Fibroblast of lung (primary cell): Measurements from ENCODE around the gene STK26. TPM values are rescaled to one million over a fixed set of nuclear protein-coding genes. Genes with fewer than 3 reads are reported as not detected.
"Not testable (repeated sequence)": the region's sequence is repeated elsewhere in the genome, so short reads cannot be mapped to it uniquely, and the experiment has no call there.

Experiments used
- DNase-seq, 2 donors: peaks; one replicate each; pipeline versions ENCODE4 v3.0.0 to v3.0.0-alpha.2; 2010; ENCODE audit warnings: low read depth in 2 of 2
- H2AFZ ChIP-seq: 2 replicates; pipeline ENCODE4 v1.5.1; 2012; ENCODE audit warnings: low read length, control low read depth, inconsistent platforms
- H3K27ac ChIP-seq: 2 replicates; pipeline ENCODE4 v1.5.1; 2011; ENCODE audit warnings: low read length, control low read depth; ENCODE audit not compliant: insufficient read depth
- H3K27me3 ChIP-seq: 2 replicates; pipeline ENCODE4 v1.5.1; 2011; ENCODE audit warnings: mild to moderate bottlenecking, low read length; ENCODE audit not compliant: control insufficient read depth, insufficient read depth
- H3K36me3 ChIP-seq: 2 replicates; pipeline ENCODE4 v1.5.1; 2011; ENCODE audit warnings: low read length; ENCODE audit not compliant: control insufficient read depth, insufficient read depth
- H3K4me1 ChIP-seq: 2 replicates; pipeline ENCODE4 v1.5.1; 2011; ENCODE audit warnings: low read length; ENCODE audit not compliant: control insufficient read depth, insufficient read depth; ENCODE audit errors: extremely low read depth
- H3K4me2 ChIP-seq: 2 replicates; pipeline ENCODE4 v1.5.1; 2011; ENCODE audit warnings: low read length, control low read depth; ENCODE audit not compliant: insufficient read depth; ENCODE audit errors: extremely low read depth
- H3K4me3 ChIP-seq, 4 experiments: fragments of 200-600 bp in 1 of 4; sonication (generic) in 1 of 4; replicated peaks in 1 of 4; 2 replicates each; pipeline ENCODE4 v1.5.1; 2011 to 2016; ENCODE audit warnings: low read length in 4 of 4, low read depth in 3 of 4, mild to moderate bottlenecking in 3 of 4, control low read depth in 2 of 4, inconsistent platforms in 1 of 4, mixed read lengths in 1 of 4; ENCODE audit not compliant: insufficient read depth in 1 of 4; ENCODE audit errors: control extremely low read depth in 1 of 4
- H3K79me2 ChIP-seq: 2 replicates; pipeline ENCODE4 v1.5.1; 2012; ENCODE audit warnings: mild to moderate bottlenecking, low read length, inconsistent platforms; ENCODE audit not compliant: control insufficient read depth, insufficient read depth
- H3K9ac ChIP-seq: 2 replicates; pipeline ENCODE4 v1.5.1; 2011; ENCODE audit warnings: mild to moderate bottlenecking, low read length, control low read depth; ENCODE audit not compliant: insufficient read depth
- H3K9me3 ChIP-seq: 2 replicates; pipeline ENCODE4 v1.5.1; 2012; ENCODE audit warnings: low read depth, low read length; ENCODE audit not compliant: control insufficient read depth, insufficient read depth
- H4K20me1 ChIP-seq: 2 replicates; pipeline ENCODE4 v1.5.1; 2011; ENCODE audit warnings: low read length; ENCODE audit not compliant: control insufficient read depth, insufficient read depth; ENCODE audit errors: extremely low read depth
- CTCF ChIP-seq, 2 donors: IDR thresholded peaks in 1 of 2; conservative IDR thresholded peaks in 1 of 2; 1 replicate in 1 of 2; 2 replicates in 1 of 2; pipeline ENCODE4 v1.5.1; 2011 to 2012; ENCODE audit warnings: low read length in 2 of 2, control low read depth in 1 of 2, inconsistent platforms in 1 of 2, low read depth in 1 of 2, mild to moderate bottlenecking in 1 of 2
- EZH2 ChIP-seq: IDR thresholded peaks from 2 replicates; pipeline ENCODE4 v1.5.1; 2012; ENCODE audit warnings: low read length, control low read depth, mild to moderate bottlenecking; ENCODE audit errors: missing control alignments
- polyA plus RNA-seq, 2 donors: library from polyadenylated mRNA; depleted of rRNA in 1 of 2; stranded (reverse) in 1 of 2; unstranded in 1 of 2; fragments of >200 nt; gene quantifications; 2 replicates each; pipeline ENCODE4 v1.2.1, GENCODE V29; 2011 to 2012; ENCODE audit warnings: missing spikeins in 1 of 2
- total RNA-seq: library from RNA; depleted of rRNA; stranded (reverse); fragments of >200 nt; gene quantifications from 2 replicates; pipeline ENCODE4 v1.2.1, GENCODE V29; 2014

The STK26 gene
- total and polyA plus RNA-seq, 2 donors (not counting 1 experiment from before 2014, with no cell fraction given) = 2.0 to 2.2 TPM

DNA sequence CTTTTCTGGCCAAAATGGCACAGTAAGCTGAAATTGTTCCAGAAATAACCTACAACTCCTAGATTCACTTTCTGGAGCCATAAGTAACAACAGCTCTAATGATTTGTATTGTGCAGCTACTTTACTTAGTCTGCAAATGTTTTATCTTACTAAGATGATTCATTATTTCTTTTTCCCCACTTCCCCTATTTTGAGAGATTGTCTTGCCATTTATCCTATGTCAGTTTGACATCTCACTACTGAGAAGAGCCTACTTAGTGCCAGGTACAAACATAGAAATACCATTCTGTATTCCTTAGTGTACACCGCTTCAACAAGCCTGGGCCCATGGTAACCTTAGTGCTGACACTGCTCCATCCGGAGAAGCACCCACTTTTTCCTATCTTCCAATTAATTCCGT is 13.8 kb upstream of the STK26 start:
- H3K27ac ChIP-seq = no peak overlapping the region
- DNase-seq = no peak
- TF ChIP-seq CTCF (conservative IDR thresholded peaks at IDR 0.05 in 1 of 2, IDR thresholded peaks at IDR 0.05 in 1 of 2; ENCODE audit: low read depth in 1 of 2, low read length in 2 of 2) (no peak), EZH2 (no peak)
- H3K9me3 ChIP-seq = no peaks in the 10 kb centered on the region
- H3K4me2 ChIP-seq = no peak overlapping the region
- H3K9ac ChIP-seq = no peak overlapping the region
- no peaks in the 10 kb centered on the region for H3K79me2 ChIP-seq
- H3K4me3 ChIP-seq = no peak overlapping the region
- H4K20me1 ChIP-seq = no peaks in the 10 kb centered on the region
- no peaks in the 10 kb centered on the region for H3K27me3 ChIP-seq
- no peaks in the 10 kb centered on the region for H3K4me1 ChIP-seq
- H3K36me3 ChIP-seq = no peaks in the 10 kb centered on the region
- H2AFZ ChIP-seq = no peak overlapping the region

DNA sequence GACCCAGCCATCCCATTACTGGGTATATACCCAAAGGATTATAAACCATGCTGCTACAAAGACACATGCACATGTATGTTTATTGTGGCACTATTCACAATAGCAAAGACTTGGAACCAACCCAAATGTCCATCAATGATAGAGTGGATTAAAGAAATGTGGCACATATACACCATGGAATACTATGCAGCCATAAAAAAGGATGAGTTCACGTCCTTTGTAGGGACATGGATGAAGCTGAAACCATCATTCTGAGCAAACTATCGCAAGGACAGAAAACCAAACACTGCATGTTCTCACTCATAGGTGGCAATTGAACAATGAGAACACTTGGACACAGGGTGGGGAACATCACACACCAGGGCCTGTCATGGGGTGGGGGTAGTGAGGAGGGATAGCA is 12.9 kb upstream of the STK26 start:
- H3K9me3 ChIP-seq, H3K9ac ChIP-seq, H3K36me3 ChIP-seq, H4K20me1 ChIP-seq, H3K4me3 ChIP-seq, H3K79me2 ChIP-seq, DNase-seq, H3K27ac ChIP-seq, H3K4me2 ChIP-seq, H3K4me1 ChIP-seq, H3K27me3 ChIP-seq, H2AFZ ChIP-seq: not testable (repeated sequence)

- H3K27ac ChIP-seq = no peak overlapping the region
- H3K9me3 ChIP-seq = no peaks in the 10 kb centered on the region
- no peak overlapping the region for H3K9ac ChIP-seq
- no peak overlapping the region for H3K4me2 ChIP-seq
- TF ChIP-seq CTCF (conservative IDR thresholded peaks at IDR 0.05 in 1 of 2, IDR thresholded peaks at IDR 0.05 in 1 of 2; ENCODE audit: low read depth in 1 of 2, low read length in 2 of 2) (no peak), EZH2 (no peak)
- H3K79me2 ChIP-seq = no peaks in the 10 kb centered on the region
- no peaks in the 10 kb centered on the region for H3K4me1 ChIP-seq
- no peaks in the 10 kb centered on the region for H3K36me3 ChIP-seq
- no peak overlapping the region for H2AFZ ChIP-seq
- no peak overlapping the region for H3K4me3 ChIP-seq
- H3K27me3 ChIP-seq = no peaks in the 10 kb centered on the region
- no peaks in the 10 kb centered on the region for H4K20me1 ChIP-seq
- DNase-seq = no peak
These were observed 7.2 kb upstream of the STK26 start for GRCh38 chrX:132015875-132016274.
